K562 treated with DMSO at 1 percent for 12 hours (cell line): ENCODE results near the gene SPEM2. TPM values are rescaled to one million over a fixed set of nuclear protein-coding genes. Genes with fewer than 3 reads are reported as not detected.

Source experiments
- total RNA-seq: library from RNA; unstranded; fragments of 300-600 nt; gene quantifications from 2 replicates; pipeline ENCODE4 v1.2.3, GENCODE V29; 2022; ENCODE audit not compliant: insufficient read depth

Gene SPEM2
- total RNA-seq: not detected in 2 replicates

DNA sequence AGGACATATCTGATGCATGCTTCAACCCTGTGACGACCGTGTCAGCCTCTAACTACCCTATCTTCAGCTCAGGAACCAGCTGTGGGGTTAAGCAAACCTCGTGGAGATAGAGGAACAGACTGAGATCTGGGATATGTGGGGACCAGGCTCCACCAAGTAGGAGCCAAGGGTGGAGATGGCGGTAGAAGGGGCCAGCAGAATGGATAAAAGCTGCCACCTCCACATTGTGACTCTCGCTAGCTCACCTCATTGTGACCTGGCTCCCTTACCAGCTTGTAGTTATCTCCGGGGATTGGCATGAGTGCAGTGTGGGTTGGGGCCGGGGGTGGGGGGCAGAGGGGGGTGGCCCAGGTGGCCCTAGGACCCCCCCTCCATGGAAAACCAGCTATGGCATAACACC lies at the start of gene SPEM2:
Gene SPEM2, plus strand, starts transcription at position 301 of the 400 bp plus-strand sequence. Its CDS starts 73 bp downstream, at position 374.

DNA sequence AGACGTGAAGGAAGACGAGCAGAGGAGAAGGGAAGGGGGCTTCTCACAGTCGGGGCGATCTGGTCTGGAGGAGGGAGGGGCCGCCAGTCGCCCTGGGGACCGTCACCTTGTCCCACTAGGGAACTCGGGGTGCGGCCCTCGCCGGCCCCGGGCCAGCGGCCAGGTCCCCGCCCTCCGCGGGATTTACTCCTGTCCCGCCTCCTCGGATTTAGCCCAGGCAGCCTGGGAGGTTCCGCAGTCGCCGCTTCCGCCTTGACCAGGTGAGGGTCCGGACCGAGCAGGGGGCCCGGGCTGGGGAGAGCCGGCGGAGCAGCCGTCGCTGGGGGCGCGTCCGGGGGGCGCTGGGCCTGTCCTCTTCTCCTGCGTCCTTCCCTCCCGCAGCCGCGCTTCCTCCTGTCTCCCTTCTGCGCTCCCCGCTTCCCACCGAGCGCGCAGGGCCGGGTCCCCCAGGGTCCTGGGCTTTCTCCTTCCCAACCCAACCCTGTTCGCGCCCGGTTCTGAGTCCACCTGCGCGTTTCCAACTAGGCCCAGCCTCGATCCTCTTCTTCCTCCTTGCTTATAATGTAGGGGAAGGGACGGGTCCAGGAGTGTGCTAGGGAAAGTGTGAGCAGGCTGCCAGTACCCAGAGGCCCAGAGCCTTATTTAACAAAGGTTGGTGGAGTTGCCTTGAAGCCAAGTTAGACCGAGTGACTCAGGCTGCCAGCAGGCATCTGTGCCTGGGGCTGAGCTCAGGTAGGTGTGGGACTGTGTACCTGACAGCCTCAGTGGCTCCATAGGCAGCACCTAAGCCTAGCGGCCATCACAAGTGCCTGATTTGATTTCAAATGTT lies 44.3 kb upstream of the SPEM2 start, which contains the start of gene TNK1:
Gene TNK1, plus strand, starts transcription at position 235 of the 829 bp plus-strand sequence. CDS start 1,838 bp downstream, outside the sequence.

DNA sequence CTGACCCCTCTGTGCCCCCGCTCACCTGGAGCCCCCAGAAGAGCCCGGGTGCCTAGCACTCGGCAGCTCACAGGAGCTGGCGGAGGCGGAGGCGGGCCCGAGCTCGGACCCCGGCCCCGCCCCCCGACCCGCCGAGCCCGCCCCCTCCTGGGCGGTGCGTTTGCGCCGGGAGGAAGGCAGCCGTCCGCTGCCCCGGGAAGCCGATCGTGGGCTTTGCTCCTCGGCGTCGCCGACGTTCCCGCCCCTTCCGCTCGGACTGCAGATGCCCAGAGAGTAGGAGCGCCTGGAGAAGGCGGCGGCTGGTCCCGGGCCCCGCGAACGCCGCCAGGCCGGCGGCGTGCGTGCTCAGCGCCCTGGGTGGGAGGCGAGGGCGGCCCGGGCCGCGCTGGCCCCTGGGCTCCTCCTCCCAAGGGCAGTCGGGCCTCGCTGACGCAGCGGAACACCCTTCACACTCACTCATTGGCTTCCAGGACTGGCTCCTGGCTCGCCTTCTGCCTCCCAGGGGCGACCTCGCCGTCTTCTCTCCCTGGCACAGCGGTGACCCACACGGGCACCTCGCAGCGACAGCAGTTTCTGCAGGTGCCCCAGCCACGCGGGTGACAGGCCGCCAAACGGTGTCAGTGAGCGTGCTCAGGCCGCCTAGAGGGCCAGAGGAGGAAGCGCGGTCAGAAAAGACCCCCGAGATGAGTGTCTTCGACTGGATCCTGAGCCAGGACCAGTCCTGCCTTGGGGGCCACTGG lies 30.8 kb upstream of the SPEM2 start, which contains the start of gene PLSCR3:
Gene PLSCR3, minus strand, starts transcription at position 74 of the 740 bp plus-strand sequence. CDS start 415 bp downstream, outside the sequence.

DNA sequence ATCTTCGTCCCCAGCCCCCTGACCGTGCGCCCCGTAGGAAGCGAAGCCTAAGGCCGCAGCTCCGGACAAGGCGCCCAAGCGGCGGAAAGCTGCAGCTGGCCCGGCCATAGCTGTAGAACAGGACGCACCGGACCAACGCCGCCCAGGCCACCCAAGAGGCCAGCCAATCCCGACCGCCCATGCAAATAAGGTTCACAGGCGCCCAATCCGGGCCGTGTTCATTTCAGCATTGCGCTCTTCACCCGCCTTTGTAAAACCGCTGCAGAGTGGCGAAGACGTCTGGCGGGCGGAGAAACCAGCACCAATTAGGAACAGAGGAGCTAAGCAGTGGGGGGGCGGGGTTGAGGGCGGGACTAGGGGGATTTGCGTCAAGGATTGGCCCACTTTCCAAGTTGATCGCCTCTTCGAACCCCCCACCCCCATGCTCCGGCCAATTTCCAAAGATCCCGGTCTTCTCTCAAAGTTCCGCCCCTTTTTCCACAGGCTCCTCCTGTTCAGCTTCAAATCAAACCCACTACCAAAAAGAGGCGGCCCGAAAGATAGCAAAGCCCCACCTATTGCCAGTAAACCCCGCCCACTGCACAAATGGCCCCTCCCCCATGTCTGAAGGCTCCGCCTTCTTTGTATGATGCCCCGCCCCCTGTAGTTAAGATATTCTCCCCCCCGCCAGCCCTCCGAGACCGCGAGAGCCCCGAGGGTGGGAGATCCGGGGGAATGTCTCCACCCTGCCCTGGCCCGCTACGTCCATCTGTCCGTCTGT lies 21.3 kb upstream of the SPEM2 start, which contains the start of gene TMEM256:
Gene TMEM256, minus strand, starts transcription at position 121 of the 760 bp plus-strand sequence. Its CDS starts 13 bp downstream, at position 108.

DNA sequence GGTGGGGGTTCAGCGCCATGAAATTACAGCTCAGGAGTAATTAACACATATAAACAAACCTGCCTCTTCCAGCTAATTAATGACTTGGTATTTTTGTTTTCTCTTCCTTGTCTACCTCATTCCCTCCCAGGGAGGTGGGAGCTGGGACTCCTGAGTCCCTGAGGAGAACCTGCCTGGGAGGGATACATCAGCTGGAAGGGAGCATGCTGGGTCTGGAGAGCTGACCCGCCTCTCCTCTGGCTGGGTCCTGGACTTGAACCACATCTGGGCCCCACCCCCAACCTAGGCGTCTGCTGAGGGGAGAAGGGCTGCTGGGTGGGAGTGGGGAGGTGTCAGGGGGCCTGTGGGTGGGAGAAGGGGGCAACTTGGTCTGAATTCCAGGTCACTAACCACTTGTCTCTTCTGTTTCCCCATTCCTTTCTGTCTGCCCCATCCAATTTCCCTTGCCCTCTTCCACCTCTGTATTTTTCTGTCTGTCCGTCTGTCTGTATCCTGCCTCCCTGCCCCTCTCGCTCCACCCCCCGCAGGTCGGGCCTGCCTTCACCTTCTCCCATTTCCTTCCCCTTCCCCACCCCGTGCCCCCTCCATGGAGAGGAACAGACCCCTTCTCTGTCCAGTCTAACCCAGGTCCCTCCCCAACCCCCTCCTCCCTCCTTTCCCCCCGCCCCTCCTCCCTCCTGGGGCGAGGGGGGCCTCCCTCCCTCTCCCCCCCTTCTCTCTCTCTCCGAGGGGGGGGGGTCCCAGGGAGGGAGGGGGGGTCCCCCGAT lies 17.7 kb upstream of the SPEM2 start, which contains the start of gene NLGN2:
Gene NLGN2, plus strand, starts transcription at position 361 of the 767 bp plus-strand sequence. CDS start 411 bp downstream, outside the sequence.

DNA sequence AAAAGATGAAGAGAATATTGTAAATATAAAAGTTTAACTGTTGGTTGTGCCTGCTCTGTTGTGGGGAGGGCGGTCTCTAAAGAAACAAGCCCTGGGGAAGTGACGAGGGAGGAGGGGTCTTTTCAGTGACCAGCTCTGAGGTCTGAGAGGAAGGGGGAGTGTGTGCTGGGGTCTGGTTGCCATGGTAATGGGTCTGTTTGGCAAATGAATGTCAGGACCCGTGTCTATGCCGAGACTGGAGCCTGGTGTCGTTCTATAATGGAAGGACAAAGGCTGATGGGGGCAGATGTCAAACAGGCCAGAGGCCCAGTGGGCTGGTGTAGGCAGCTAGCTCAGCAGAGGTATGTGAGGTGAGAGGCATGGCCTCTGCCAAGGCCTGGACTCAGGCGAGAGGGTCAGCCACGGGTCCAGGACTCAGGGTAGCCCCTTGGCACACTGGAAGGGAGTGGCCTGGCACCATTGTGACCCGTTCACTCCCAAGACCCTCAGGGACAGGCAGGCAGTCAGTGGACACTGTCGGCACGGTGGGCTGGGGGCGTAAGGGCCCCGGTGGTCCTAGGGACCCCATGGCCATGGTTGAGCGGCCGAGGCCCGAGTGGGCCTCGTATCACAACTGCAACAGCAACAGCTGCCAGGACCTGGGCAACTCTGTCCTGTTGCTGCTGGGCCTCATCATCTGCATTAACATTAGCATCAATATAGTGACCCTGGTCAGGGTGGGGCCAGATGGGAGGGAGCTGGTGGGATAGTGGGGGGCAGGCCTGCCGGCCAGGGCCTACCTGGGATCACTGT lies 5.4 kb upstream of the SPEM2 start, which contains the start of gene SPEM1:
Gene SPEM1, plus strand, starts transcription at position 506 of the 792 bp plus-strand sequence. Its CDS starts 61 bp downstream, at position 567.

DNA sequence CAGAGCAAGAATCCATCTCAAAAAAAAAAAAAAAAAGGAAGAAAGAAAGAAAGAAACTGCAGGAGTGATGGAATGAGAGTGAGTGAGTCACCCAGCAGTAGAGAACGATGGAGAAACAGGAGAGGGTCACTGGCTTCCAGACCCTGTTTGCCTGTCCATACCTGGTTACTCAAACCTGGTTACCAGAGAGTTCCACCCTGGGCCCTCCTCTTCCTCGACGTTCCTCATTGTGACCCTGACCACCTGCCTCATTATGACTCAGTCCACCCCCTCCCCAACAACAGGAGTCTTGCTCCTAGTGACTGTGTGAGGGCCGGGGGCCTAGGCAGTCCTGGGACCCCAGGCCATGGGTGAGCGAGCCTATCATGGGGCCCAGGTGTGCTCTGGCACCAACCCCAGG lies 3.1 kb downstream of the SPEM2 start, which contains the start of gene SPEM3:
Gene SPEM3, plus strand, starts transcription at position 301 of the 400 bp plus-strand sequence. Its CDS starts 46 bp downstream, at position 347.

DNA sequence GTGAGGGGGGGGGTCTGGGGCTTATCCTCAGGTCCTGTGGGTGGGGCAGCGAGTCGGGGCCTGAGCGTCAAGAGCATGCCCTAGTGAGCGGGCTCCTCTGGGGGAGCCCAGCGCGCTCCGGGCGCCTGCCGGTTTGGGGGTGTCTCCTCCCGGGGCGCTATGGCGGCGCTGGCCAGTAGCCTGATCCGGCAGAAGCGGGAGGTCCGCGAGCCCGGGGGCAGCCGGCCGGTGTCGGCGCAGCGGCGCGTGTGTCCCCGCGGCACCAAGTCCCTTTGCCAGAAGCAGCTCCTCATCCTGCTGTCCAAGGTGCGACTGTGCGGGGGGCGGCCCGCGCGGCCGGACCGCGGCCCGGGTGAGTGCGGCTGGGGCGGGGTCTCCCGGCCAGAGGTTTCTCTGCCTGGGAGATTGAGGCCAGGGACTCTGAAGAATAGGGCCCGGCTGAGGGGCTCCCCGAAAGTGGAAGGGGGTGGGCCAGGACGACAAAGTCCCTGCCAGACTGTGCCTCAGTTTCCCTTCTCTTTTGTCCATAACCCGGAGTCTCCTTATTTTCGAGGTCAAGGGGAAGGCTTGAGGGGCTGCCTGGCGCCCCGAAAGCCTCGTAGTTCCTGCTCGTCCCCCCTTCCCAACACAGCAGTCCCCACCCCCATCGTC lies 14.2 kb downstream of the SPEM2 start, which contains the start of gene FGF11:
Gene FGF11, plus strand, starts transcription at position 51 of the 651 bp plus-strand sequence. Its CDS starts 109 bp downstream, at position 160.

DNA sequence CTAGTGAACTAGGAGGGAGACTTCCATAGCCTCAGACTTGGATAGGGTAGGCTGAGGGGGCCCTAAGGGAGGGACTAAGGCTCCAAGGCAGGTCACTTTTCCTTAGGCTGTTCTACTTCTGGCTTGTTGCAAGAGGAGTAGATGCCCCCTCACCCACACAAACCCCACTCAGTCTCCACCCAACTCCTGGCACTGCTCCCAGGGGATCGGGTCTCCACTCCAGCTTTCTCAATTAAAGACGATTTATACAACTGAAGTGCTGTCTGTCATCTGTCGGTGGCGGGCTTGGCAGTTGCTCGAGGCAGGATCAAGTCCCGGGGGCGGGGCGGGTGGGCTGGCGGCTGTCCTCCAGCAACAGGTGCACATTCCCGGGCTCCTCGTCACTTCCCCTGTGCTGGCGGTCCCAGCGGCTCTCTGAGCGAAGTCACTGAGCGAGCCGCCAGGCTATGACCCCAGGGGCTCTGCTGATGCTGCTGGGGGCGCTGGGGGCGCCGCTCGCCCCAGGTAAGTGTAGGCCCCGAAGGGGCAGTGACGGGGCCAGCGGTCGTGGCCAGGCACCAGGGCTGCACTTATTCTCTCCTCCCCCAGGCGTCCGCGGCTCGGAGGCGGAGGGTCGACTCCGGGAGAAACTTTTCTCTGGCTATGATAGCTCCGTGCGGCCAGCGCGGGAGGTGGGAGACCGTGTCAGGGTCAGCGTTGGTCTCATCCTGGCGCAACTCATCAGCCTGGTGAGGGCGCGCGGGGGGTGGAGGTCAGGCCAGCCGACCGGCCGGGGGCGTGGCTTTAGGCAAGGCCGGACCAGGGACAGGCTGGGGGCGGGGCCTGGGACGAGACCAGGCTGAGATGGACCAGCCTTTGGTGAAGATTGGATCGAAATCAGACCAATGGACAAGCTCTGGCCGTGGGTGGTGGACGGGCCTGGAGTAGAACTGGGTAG lies 19.5 kb downstream of the SPEM2 start, which contains the start of gene CHRNB1:
Gene CHRNB1, plus strand, starts transcription at position 380 of the 937 bp plus-strand sequence. Its CDS starts 67 bp downstream, at position 447.

Other genes with a start within 250 kb of the SPEM2 start
- gene ASGR1, start 246.2 kb upstream of the SPEM2 start, total RNA-seq: not detected in 2 replicates
- gene DLG4, start 205.8 kb upstream of the SPEM2 start, total RNA-seq: 2.6 and 2.8 TPM in 2 replicates
- gene ACADVL, start 205.7 kb upstream of the SPEM2 start, total RNA-seq: 256 and 286 TPM in 2 replicates
- gene DVL2, start 191.1 kb upstream of the SPEM2 start, total RNA-seq: 32.1 and 61.1 TPM in 2 replicates
- gene PHF23, start 186.2 kb upstream of the SPEM2 start, total RNA-seq: 23.0 and 29.8 TPM in 2 replicates
- gene GABARAP, start 183.2 kb upstream of the SPEM2 start, total RNA-seq: 233 and 263 TPM in 2 replicates
- gene CTDNEP1, start 173.9 kb upstream of the SPEM2 start, total RNA-seq: 60.4 and 70.5 TPM in 2 replicates
- gene ELP5, start 173.4 kb upstream of the SPEM2 start, total RNA-seq: 55.2 and 59.1 TPM in 2 replicates
- gene CLDN7, start 163.1 kb upstream of the SPEM2 start, total RNA-seq: 15.9 and 34.5 TPM in 2 replicates
- not detected in 2 replicates for gene SLC2A4, start 143.9 kb upstream of the SPEM2 start, total RNA-seq
- not detected in 2 replicates for gene YBX2, start 131.0 kb upstream of the SPEM2 start, total RNA-seq
- gene EIF5A, start 118.0 kb upstream of the SPEM2 start, total RNA-seq: 279 and 294 TPM in 2 replicates
- 43.1 and 74.6 TPM in 2 replicates for gene GPS2, start 110.3 kb upstream of the SPEM2 start, total RNA-seq
- gene NEURL4, start 96.3 kb upstream of the SPEM2 start, total RNA-seq: 7.2 and 16.1 TPM in 2 replicates
- 2.4 and 3.7 TPM in 2 replicates for gene ACAP1, start 89.1 kb upstream of the SPEM2 start, total RNA-seq
- 4.2 and 6.3 TPM in 2 replicates for gene KCTD11, start 73.5 kb upstream of the SPEM2 start, total RNA-seq
- not detected in 2 replicates for gene TMEM95, start 70.5 kb upstream of the SPEM2 start, total RNA-seq
- gene TNK1, start 44.5 kb upstream of the SPEM2 start, total RNA-seq: 4.7 and 6.0 TPM in 2 replicates
- gene PLSCR3, start 31.1 kb upstream of the SPEM2 start, total RNA-seq: 7.2 and 9.4 TPM in 2 replicates
- 43.4 and 76.9 TPM in 2 replicates for gene TMEM256, start 21.5 kb upstream of the SPEM2 start, total RNA-seq
- 4.4 and 13.0 TPM in 2 replicates for gene NLGN2, start 17.8 kb upstream of the SPEM2 start, total RNA-seq
- gene SPEM1, start 5.3 kb upstream of the SPEM2 start, total RNA-seq: not detected in 2 replicates
- not detected in 2 replicates for gene SPEM3, start 3.2 kb downstream of the SPEM2 start, total RNA-seq
- 12.3 and 12.6 TPM in 2 replicates for gene TMEM102, start 9.8 kb downstream of the SPEM2 start, total RNA-seq
- gene FGF11, start 13.9 kb downstream of the SPEM2 start, total RNA-seq: 3.8 and 6.1 TPM in 2 replicates
- gene CHRNB1, start 19.4 kb downstream of the SPEM2 start, total RNA-seq: 10.1 and 10.9 TPM in 2 replicates
- 1.2 and 5.1 TPM in 2 replicates for gene ZBTB4, start 54.0 kb downstream of the SPEM2 start, total RNA-seq
- gene SLC35G6, start 55.8 kb downstream of the SPEM2 start, total RNA-seq: not detected in 2 replicates
- gene POLR2A, start 58.8 kb downstream of the SPEM2 start, total RNA-seq: 19.1 and 87.4 TPM in 2 replicates
- gene TNFSF12, start 123.4 kb downstream of the SPEM2 start, total RNA-seq: 0.73 TPM in 1 of 2 replicates, not detected in the other
- gene TNFSF13, start 133.1 kb downstream of the SPEM2 start, total RNA-seq: 2.0 TPM in 1 of 2 replicates, not detected in the other
- gene SENP3, start 136.3 kb downstream of the SPEM2 start, total RNA-seq: 34.6 and 35.9 TPM in 2 replicates
- gene CD68, start 154.0 kb downstream of the SPEM2 start, total RNA-seq: 29.0 and 33.7 TPM in 2 replicates
- 58.4 and 59.6 TPM in 2 replicates for gene MPDU1, start 158.2 kb downstream of the SPEM2 start, total RNA-seq
- gene SOX15, start 164.5 kb downstream of the SPEM2 start, total RNA-seq: 2.3 and 5.6 TPM in 2 replicates
- 43.7 and 60.0 TPM in 2 replicates for gene FXR2, start 189.3 kb downstream of the SPEM2 start, total RNA-seq
- gene SAT2, start 202.2 kb downstream of the SPEM2 start, total RNA-seq: 61.5 and 61.6 TPM in 2 replicates
- not detected in 2 replicates for gene SHBG, start 204.5 kb downstream of the SPEM2 start, total RNA-seq
- 1.7 and 4.2 TPM in 2 replicates for gene ATP1B2, start 225.3 kb downstream of the SPEM2 start, total RNA-seq